K562 (cell line): Measurements from ENCODE around the gene DNAJB12. TPM values are rescaled to one million over a fixed set of nuclear protein-coding genes. Genes with fewer than 3 reads are reported as not detected.

Source experiments
- ASH1L ChIP-seq: fragments of 450-650 bp; IDR thresholded peaks from 2 replicates; pipeline ENCODE4 v1.6.1; 2018; ENCODE audit warnings: borderline replicate concordance, mild to moderate bottlenecking, low read depth; ENCODE audit not compliant: partially characterized antibody
- CBX3 ChIP-seq, 2 experiments: IDR thresholded peaks; 1 replicate in 1 of 2; 2 replicates in 1 of 2; pipeline ENCODE4 v1.6.1; 2012; ENCODE audit warnings: inconsistent platforms in 2 of 2, low read length in 2 of 2, borderline replicate concordance in 1 of 2, control low read depth in 1 of 2
- CCNT2 ChIP-seq: IDR thresholded peaks from 2 replicates; pipeline ENCODE4 v1.6.1; 2011; ENCODE audit warnings: borderline replicate concordance, low read depth, mild to moderate bottlenecking, moderate library complexity, mixed read lengths, low read length; ENCODE audit not compliant: insufficient read length; ENCODE audit errors: extremely low read depth
- DACH1 ChIP-seq: fragments of 450-650 bp; IDR thresholded peaks from 2 replicates; pipeline ENCODE4 v1.6.1; 2018; ENCODE audit not compliant: partially characterized antibody
- DIDO1 ChIP-seq: fragments of 450-650 bp; IDR thresholded peaks from 2 replicates; pipeline ENCODE4 v1.6.1; 2016; ENCODE audit warnings: low read depth, missing biosample characterization, missing genetic modification characterization
- EP300 ChIP-seq: IDR thresholded peaks from 2 replicates; pipeline ENCODE4 v1.6.1; 2012; ENCODE audit warnings: low read length, improper control_type of control experiment
- ESRRA ChIP-seq: fragments of 450-650 bp; IDR thresholded peaks from 2 replicates; pipeline ENCODE4 v1.6.1; 2014; ENCODE audit warnings: low read depth, mild to moderate bottlenecking, moderate library complexity, borderline replicate concordance
- FOXA3 ChIP-seq, 2 experiments: fragments of 450-650 bp in 1 of 2; sonication (generic) in 1 of 2; formaldehyde crosslinking; IDR thresholded peaks in 1 of 2; conservative IDR thresholded peaks in 1 of 2; 2 replicates each; pipeline versions ENCODE4 v1.4.0 to v1.8.0; 2020 to 2022; ENCODE audit warnings: mild to moderate bottlenecking in 2 of 2, missing genetic modification reagents in 1 of 2
- GTF2F1 ChIP-seq: IDR thresholded peaks from 2 replicates; pipeline ENCODE4 v1.6.1; 2011; ENCODE audit warnings: low read depth, low read length, improper control_type of control experiment
- HDAC2 ChIP-seq: fragments of 450-650 bp; IDR thresholded peaks from 2 replicates; pipeline ENCODE4 v1.6.1; 2016; ENCODE audit warnings: mild to moderate bottlenecking
- HMG20B ChIP-seq: fragments of 250-450 bp; sonication (Bioruptor Pico); IDR thresholded peaks from 2 replicates; pipeline ENCODE4 v1.5.0; 2021; ENCODE audit warnings: mild to moderate bottlenecking
- HNRNPK ChIP-seq: fragments of 200-400 bp; formaldehyde crosslinking; IDR thresholded peaks from one replicate; pipeline ENCODE4 v1.6.1; 2018; ENCODE audit warnings: mild to moderate bottlenecking, low read depth, low read length; ENCODE audit not compliant: poor library complexity, severe bottlenecking
- KLF6 ChIP-seq: fragments of 250-450 bp; sonication (Bioruptor Pico); IDR thresholded peaks from 2 replicates; pipeline ENCODE4 v1.4.0; 2020; ENCODE audit warnings: mild to moderate bottlenecking, moderate library complexity, borderline replicate concordance
- NONO ChIP-seq, 2 experiments: fragments of 200-400 bp in 1 of 2; fragments of 450-650 bp in 1 of 2; formaldehyde crosslinking in 1 of 2; IDR thresholded peaks; 2 replicates each; pipeline ENCODE4 v1.6.1; 2017; ENCODE audit warnings: low read depth in 2 of 2, mild to moderate bottlenecking in 2 of 2, moderate library complexity in 2 of 2, low read length in 1 of 2
- RFX1 ChIP-seq: fragments of 450-650 bp; IDR thresholded peaks from 2 replicates; pipeline ENCODE4 v1.6.1; 2016; ENCODE audit warnings: mild to moderate bottlenecking, moderate library complexity
- SRSF3 ChIP-seq: fragments of 200-400 bp; formaldehyde crosslinking; IDR thresholded peaks from 2 replicates; pipeline ENCODE4 v1.6.1; 2016; ENCODE audit warnings: mild to moderate bottlenecking, low read length, moderate library complexity; ENCODE audit not compliant: insufficient read depth
- TAF9B ChIP-seq: fragments of 450-650 bp; IDR thresholded peaks from 2 replicates; pipeline ENCODE4 v1.6.1; 2018; ENCODE audit warnings: mild to moderate bottlenecking; ENCODE audit not compliant: partially characterized antibody
- TCF7L2 ChIP-seq: fragments of 150-350 bp; IDR thresholded peaks from 2 replicates; pipeline ENCODE4 v1.6.1; 2016; ENCODE audit warnings: low read depth, mild to moderate bottlenecking, low read length, moderate library complexity
- YBX1 ChIP-seq: fragments of 450-650 bp; IDR thresholded peaks from 2 replicates; pipeline ENCODE4 v1.7.1; 2016; ENCODE audit warnings: mild to moderate bottlenecking
- ZFP36 ChIP-seq: fragments of 150-350 bp; IDR thresholded peaks from 2 replicates; pipeline ENCODE4 v1.6.1; 2018; ENCODE audit warnings: low read length, low read depth; ENCODE audit not compliant: partially characterized antibody
- ZNF12 ChIP-seq: sonication (generic); formaldehyde crosslinking; IDR thresholded peaks from 2 replicates; pipeline ENCODE4 v1.4.0; 2020; ENCODE audit warnings: mild to moderate bottlenecking, missing genetic modification reagents
- ZNF175 ChIP-seq: fragments of 200-800 bp; sonication (Bioruptor generic); IDR thresholded peaks from 2 replicates; pipeline ENCODE4 v1.6.1; 2016; ENCODE audit warnings: low read depth, mild to moderate bottlenecking, missing genetic modification characterization, missing compliant biosample characterization
- ZNF282 ChIP-seq: sonication (generic); formaldehyde crosslinking; IDR thresholded peaks from 2 replicates; pipeline ENCODE4 v1.8.1; 2023; ENCODE audit warnings: missing genetic modification reagents
- ZNF551 ChIP-seq: fragments of 250-450 bp; sonication (Bioruptor Pico); IDR thresholded peaks from 2 replicates; pipeline ENCODE4 v1.5.0; 2021; ENCODE audit warnings: mild to moderate bottlenecking, moderate library complexity
- ZNF707 ChIP-seq: fragments of 250-450 bp; sonication (Bioruptor Pico); conservative IDR thresholded peaks from 2 replicates; pipeline ENCODE4 v1.8.0; 2022; ENCODE audit warnings: inconsistent platforms, mild to moderate bottlenecking, moderate library complexity
- ZNF830 ChIP-seq: fragments of 250-450 bp; sonication (Bioruptor Pico); IDR thresholded peaks from 2 replicates; pipeline ENCODE4 v1.5.0; 2021; ENCODE audit warnings: mild to moderate bottlenecking
- polyA plus RNA-seq, 8 experiments: library from polyadenylated mRNA; depleted of rRNA in 4 of 8; stranded (reverse) in 5 of 8; unstranded in 3 of 8; fragments of >200 nt; fragmentation: Nextera tagmentation in 2 of 8; fragmentation: Illumina TruSeq in 1 of 8; extraction: Ambion mirVana in 2 of 8; extraction: Trizol in 1 of 8; gene quantifications; 2 replicates each; pipeline versions ENCODE4 v1.2.1 to v1.2.3, GENCODE V29; 2011 to 2014; ENCODE audit warnings: inconsistent platforms in 1 of 8, missing spikeins in 1 of 8
- total RNA-seq, 7 experiments: library from RNA; depleted of rRNA in 6 of 7; stranded (reverse); fragments of >200 nt in 6 of 7; fragmentation: Illumina TruSeq in 2 of 7; extraction: Trizol in 2 of 7; gene quantifications; 2 replicates each; pipeline versions ENCODE4 v1.2.1 to v1.2.3, GENCODE V29; 2011 to 2021; ENCODE audit warnings: low replicate concordance in 1 of 7
- TF ChIP-seq, protein P1 (sequence below): fragments of 450-650 bp; IDR thresholded peaks from 2 replicates; pipeline ENCODE4 v1.6.1; 2017; ENCODE audit warnings: mild to moderate bottlenecking, moderate library complexity
- TF ChIP-seq, protein P2 (sequence below): fragments of 250-450 bp; sonication (Bioruptor Pico); IDR thresholded peaks from 2 replicates; pipeline ENCODE4 v1.9.0; 2021; ENCODE audit warnings: mild to moderate bottlenecking

DNAJB12 gene
- total and polyA plus RNA-seq, 9 of the 15 experiments (the other 6 are each of a cell fraction or from before 2014, with no cell fraction given): 3.5 to 31.5 (median 20.3) TPM

DNA sequence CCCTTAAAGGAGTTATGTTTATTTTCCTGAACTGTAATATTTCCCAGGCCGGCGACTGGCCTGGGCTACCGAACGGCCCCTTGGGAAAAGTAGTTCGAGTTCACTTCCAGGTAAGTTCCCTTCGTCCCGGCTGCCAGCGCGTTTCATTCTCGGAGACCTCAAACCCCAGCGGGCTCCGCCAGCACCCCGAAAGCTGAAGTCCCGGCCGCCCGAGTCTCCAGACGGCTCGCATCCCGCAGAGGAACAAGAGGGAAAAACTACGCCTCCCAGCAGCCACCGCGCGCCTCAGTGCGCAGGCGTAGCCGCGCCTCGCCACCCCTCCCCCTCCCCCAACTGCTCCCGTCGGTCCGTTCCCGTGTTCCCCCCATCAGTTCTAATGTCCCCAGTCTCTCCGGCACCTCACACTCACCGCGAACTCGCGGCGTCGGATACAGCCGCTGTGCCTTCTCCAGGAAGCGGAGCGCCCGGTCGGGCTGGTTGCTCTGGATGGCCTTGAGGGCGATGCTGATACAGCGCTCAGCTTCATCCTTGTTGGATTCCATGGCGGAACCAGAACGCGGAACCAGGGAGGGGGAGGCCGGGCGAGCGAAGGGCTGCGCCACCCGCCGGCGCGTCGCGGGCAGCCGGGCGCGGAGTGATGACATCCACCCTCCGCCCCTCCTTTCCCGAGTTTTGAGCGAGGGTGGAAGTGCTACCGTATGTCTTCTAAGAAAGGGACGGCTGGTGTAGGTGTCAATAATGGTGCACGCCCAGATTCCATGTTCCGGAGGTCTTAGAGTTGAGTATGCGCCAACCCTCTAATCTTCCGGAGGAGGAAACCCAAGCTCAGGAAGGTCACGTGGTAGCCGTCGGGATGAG is at the start of gene DNAJB12 (continued):
- TF ChIP-seq SRSF3 (no peak), RFX1 (no peak), DACH1 (peak; percentile 50), ZNF551 (no peak), ZFP36 (peak; percentile 10), ZNF175 (CRISPR knock-in tag) (no peak), KLF6 (CRISPR knock-in tag) (0 out of 2 replicates have a peak, but pooled peaks have one; percentile 26), TCF7L2 (no peak), ASH1L (no peak), CBX3 (IDR thresholded peaks at IDR 0.05; ENCODE audit: borderline replicate concordance in 1 of 2, low read length in 2 of 2) (peak in 1 of 2 experiments; percentile 98; a peak in 2 of 3 replicates), ESRRA (peak; percentile 84), HMG20B (CRISPR knock-in tag) (no peak), EP300 (peak; percentile 62), HDAC2 (peak; percentile 98), CCNT2 (peak; percentile 93), ZNF830 (CRISPR knock-in tag) (no peak), HNRNPK (no peak), GTF2F1 (peak; percentile 81), ZNF282 (no peak; the same call in 1 of the 2 replicates), TAF9B (peak; percentile 91), DIDO1 (tag) (peak; percentile 97), NONO (IDR thresholded peaks at IDR 0.05; ENCODE audit: low read depth in 2 of 2, low read length in 1 of 2) (peak in 1 of 2 experiments; percentile 86; a peak in 2 of 4 replicates), FOXA3 (CRISPR knock-in tag; conservative IDR thresholded peaks at IDR 0.05 in 1 of 2, IDR thresholded peaks at IDR 0.05 in 1 of 2) (peak; percentile 46 to 89), ZNF707 (no peak), ZNF12 (CRISPR knock-in tag) (peak; percentile 70; the same call in 1 of the 2 replicates), YBX1 (no peak)
- TF ChIP-seq, protein P1, sequence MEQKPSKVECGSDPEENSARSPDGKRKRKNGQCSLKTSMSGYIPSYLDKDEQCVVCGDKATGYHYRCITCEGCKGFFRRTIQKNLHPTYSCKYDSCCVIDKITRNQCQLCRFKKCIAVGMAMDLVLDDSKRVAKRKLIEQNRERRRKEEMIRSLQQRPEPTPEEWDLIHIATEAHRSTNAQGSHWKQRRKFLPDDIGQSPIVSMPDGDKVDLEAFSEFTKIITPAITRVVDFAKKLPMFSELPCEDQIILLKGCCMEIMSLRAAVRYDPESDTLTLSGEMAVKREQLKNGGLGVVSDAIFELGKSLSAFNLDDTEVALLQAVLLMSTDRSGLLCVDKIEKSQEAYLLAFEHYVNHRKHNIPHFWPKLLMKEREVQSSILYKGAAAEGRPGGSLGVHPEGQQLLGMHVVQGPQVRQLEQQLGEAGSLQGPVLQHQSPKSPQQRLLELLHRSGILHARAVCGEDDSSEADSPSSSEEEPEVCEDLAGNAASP: no peak
- TF ChIP-seq, protein P2, sequence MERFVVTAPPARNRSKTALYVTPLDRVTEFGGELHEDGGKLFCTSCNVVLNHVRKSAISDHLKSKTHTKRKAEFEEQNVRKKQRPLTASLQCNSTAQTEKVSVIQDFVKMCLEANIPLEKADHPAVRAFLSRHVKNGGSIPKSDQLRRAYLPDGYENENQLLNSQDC: 0 out of 2 replicates have a peak, but pooled peaks have one; percentile 9
